ENCODE measurements around the gene ATF7.

GRCh38 chr12:53594897-53595615, 31.1 kb downstream of the ATF7 start:
- no peak for TF ChIP-seq EZH2 (IDR thresholded peaks at IDR 0.05; ENCODE audit: insufficient read depth, poor library complexity, severe bottlenecking)
- no peak for TF ChIP-seq EZH2phosphoT487 (IDR thresholded peaks at IDR 0.05; ENCODE audit: insufficient read depth, low read depth)

All from GM23248 (cell line).